Measurements from ENCODE around the gene PTPRM.

DNA sequence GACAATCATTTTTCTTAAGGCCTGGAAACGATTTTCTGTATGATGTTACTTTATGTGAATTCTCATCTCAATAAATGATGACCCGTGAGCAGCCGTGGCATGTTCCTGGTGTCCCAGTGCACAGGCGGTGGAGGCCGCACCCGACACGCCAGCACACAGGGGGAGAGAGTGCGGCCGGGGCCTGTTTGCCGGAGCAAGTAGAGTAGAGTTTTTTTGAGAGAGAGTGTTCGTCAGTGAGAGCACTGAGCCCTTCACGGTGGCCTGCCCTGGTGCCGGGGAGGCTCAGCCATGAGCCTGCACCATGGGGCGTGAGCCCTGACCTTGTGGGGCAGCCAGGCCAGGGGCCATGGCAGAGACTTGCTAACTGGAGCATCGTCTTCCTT is 839.7 kb downstream of the PTPRM start:
- TF ChIP-seq EZH2 (IDR thresholded peaks at IDR 0.05; ENCODE audit: insufficient read depth, poor library complexity, severe bottlenecking) (no peak), EZH2phosphoT487 (IDR thresholded peaks at IDR 0.05; ENCODE audit: insufficient read depth, low read depth) (no peak)
